ENCODE results near the gene SLA2.

DNA sequence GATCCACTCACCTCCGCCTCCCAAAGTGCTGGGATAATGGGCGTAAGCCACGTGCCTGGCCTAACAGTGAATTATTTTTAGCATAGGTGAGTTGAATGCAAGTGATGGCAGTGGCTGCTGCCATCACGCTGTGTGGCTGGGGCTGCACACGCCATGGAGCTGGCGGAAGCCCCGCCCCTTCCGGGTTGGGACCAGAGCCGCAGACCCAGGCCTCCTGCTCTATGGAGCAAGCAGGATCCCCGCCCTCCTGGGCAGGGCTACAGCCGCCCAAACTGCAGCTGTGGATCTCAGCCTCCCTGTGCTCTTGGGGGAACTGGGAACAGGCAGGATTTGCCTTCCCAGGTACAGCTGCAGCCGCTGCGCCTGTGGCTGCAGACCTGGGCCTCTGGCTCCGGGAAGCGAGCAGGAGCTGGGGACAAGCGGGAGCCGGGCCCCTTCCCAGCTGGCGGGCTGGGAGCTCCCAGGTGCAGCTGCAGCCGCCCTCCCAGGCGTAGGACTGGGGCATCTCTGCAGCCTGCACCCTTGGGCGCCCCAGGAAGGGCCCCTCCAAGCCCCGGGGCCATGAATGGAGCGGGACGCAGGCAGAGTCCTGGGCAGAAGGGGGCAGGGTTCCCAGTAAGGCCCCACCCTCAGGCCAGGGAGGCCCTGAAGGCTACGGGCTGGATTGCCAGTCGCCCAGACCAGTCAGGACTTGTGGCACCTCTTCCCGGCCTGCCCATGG lies 30.9 kb upstream of the SLA2 start:
- TF ChIP-seq, protein P1, sequence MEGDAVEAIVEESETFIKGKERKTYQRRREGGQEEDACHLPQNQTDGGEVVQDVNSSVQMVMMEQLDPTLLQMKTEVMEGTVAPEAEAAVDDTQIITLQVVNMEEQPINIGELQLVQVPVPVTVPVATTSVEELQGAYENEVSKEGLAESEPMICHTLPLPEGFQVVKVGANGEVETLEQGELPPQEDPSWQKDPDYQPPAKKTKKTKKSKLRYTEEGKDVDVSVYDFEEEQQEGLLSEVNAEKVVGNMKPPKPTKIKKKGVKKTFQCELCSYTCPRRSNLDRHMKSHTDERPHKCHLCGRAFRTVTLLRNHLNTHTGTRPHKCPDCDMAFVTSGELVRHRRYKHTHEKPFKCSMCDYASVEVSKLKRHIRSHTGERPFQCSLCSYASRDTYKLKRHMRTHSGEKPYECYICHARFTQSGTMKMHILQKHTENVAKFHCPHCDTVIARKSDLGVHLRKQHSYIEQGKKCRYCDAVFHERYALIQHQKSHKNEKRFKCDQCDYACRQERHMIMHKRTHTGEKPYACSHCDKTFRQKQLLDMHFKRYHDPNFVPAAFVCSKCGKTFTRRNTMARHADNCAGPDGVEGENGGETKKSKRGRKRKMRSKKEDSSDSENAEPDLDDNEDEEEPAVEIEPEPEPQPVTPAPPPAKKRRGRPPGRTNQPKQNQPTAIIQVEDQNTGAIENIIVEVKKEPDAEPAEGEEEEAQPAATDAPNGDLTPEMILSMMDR (IDR thresholded peaks at IDR 0.05): no peak
- TF ChIP-seq EZH2 (IDR thresholded peaks at IDR 0.05): no peak
- no peak for TF ChIP-seq EZH2phosphoT487 (IDR thresholded peaks at IDR 0.05)
